Fibroblast of skin of back (primary cell): ENCODE results near the gene GSK3B.
"Not testable (repeated sequence)": the region's sequence is repeated elsewhere in the genome, so short reads cannot be mapped to it uniquely, and the experiment has no call there.

Experiments
- DNase-seq: peaks from one replicate; pipeline ENCODE4 v3.0.0-alpha.2; 2013

The GSK3B gene

DNA sequence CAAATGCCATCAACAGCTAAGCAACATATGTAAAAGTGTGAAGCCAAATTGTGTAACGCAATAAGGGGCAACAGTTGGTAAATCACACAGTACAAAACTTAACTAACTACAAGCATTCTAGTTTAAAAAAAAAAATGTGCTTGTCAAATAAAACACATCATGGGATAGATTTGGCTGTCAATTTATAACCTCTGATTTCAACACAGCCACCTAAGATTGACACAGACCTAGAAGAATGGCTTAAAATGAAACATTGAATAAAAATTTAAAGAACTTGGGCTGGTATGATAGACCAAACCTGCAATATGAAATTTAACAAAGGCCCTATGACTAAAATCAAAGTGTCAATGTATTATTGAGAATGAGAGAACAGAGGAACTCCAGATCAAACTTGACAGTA, 164.0 kb downstream of the GSK3B start:
- no peak for DNase-seq

DNA sequence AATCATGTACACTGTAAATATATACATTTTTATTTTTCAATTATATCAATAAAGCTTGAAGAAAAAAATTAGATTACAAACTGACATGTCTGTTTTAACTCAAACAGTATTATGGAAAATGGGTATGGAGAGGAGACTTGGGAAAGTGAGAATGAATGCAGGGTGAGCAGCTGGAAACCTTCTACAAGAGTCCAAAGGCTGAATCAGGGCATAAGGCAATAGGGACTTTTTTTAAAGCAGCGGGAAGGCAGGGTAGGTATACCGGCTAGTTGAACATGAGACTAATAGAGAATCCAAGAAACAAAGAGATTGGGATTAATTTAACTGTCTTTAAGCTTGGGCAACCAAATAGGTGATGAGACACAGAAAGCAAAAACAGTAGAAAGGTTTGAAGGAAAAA, 167.1 kb downstream of the GSK3B start:
- no peak for DNase-seq

DNA sequence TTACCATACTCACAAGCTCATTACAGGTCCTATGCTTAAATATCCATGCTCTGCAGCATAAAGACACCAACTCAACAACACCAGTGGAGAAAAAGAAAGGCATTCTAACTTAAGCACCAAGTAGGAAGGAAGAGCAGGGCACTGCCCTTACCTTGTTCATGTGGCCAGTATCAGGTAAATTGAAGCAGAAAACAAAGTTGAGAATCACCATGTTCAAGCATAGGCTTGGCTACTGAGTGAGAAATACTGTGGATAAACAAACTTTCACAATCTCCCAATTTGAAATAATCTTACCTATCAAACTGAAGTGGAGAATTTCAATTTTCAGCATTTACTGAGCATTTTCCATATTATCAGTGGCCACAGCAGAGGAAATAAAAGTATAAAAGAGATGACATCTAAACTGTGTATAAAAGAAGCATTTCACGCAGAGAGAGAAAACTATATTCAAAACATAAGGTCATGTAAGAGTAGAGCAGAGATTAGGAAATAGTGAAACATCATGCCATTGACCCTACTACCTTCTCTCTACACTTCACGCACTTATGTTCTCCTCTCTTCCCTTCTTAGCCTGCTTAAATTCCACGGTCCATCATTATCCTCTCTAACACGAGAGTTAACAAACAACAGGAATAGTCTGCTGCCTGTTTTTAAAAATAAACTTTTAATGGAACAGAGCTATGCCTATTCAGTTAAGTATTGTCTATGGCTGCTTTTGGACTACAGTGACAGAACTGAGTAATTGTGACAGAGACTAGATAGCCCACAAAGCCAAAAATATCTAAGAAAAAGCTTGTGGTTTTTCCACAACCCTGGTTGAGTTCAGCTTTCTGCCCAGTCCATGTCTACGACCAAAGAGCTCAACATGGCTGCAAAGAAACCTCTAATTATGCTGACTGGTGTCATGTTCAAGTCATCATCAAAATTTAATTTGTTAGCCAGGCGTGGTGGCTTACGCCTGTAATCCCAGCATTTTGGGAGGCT, 169.8 kb downstream of the GSK3B start:
- DNase-seq = no peak

DNA sequence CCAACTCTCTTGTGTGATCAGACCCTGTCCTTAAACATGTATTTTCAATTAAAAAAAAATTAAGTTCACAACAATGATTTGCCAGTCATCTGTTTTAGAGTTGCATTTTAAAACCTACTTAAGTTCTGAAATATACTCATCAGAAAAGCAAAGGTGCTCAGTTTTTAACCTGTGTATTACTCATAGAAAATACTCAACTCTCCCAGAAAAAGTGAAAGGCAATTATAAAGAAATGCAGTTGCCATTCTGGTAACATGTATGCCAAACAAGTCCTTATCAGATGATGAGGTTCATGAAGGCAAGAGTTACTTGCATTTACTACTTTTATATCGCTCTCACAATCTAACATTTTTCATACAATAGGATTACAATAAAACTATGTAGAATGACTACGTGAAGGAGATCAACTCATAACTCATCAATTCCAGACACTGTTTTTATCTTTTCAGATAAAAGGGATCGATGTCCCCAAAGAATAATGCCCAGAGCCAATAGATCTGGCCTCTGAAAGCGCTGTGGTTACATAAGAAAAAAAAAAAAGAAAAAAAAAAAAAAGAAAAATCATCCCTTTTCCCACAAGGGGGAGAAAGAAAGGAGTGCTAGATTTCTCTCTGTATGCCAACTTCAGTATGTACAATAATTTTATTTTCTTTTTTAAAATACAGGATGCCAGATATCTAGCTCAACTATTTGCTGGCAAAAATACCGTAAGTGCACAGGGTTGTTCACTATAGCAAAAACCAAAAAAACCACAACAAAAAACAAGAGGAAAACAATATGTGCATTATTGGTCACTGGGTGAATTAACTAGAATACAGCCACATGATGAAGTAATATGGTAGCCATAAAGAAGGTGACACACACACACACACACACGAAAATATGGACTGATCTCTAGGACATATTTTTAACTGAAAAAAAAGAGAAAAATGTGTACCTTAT, 175.0 kb downstream of the GSK3B start:
- no peak for DNase-seq

DNA sequence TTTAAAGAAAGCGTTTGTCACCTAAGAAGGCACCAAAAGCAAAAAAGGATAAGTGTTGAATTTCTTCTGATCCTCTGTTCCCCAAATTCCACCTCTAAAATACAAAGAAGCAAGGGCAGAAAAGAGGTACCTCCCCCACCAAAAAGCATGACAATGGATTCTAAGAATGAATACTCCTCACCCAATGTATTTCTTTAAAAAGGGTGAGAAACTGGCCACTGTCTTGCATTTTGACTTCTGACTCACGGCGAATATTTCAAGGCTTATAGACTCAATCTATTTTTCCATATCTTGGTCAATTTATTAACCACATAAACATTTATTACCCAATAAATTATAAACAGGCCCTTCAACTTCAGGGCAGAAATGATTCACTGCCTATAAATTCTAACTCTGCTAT, 181.2 kb downstream of the GSK3B start:
- peak; percentile 30 for DNase-seq

DNA sequence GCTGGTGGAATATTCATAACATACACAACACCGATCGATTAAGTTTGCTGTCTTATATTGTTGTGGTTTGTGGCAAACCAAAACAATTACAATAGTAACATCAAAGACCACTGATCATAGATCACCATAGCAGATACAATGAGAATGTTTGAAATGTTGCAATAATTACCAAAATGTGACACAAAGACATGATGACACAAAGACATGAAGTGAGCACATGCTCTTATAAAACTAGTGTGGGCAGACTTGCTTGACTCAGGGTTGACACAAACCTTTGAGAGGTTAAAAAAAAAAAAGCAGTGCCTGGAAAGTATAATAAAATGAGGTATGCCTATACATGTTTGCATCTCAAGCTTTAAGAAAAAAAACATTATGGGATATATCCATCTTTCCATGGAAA, 182.0 kb downstream of the GSK3B start:
- DNase-seq = no peak

DNA sequence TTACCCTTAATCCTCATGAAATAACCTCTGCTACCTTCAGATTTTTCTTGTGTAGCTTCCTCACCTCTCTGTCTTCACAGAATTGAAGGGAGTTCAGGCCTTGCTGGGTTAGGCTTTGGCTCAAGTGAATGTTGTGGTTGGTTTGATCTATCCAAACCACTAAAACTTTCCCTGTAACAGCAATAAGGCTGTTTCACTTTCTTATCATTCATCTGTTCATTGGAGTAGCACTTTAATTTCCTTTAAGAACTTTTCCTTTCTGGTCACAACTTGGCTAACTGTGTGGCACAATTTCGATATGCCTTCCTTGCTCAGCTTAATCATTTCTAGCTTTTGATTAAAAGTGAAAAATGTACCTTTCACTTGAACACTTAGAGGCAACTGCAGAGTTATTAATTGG, 182.5 kb downstream of the GSK3B start:
- DNase-seq = no peak

DNA sequence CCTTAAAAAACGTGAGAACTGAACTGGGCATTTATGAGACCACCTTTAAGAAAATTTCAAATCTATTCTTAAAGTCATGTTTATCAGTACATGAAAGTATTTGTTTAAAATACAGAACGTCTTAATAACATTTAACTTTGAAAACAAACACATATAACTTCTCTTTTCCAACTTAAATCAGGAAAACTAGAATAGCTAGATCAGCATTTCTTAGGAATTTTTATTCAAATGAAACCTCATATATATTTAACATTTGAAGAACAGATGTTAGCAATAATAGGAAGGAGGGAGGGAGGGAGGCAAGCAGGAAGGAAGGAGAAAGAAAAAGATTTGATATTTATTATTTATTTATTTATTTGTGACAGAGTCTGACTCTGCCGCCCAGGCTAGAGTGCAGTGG, 192.2 kb downstream of the GSK3B start:
- no peak for DNase-seq

DNA sequence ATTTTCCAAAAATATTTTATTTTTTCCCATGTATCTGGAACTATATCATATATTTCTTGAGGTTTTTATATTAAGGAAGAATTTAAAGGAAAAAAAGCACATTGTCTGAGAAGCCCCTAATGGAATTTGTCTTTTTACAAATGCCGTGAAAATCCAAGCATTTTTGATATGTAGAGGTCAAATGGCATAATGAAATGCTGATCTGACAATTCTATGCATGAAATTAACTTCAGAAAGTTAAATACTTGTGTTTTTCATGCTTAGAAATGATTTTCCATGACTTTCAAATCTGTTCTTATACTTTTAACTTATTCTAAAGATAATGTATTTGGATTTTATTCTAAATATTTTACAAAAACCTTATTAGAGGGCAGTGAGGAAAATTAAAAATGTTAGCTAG, 193.1 kb downstream of the GSK3B start:
- no peak for DNase-seq

DNA sequence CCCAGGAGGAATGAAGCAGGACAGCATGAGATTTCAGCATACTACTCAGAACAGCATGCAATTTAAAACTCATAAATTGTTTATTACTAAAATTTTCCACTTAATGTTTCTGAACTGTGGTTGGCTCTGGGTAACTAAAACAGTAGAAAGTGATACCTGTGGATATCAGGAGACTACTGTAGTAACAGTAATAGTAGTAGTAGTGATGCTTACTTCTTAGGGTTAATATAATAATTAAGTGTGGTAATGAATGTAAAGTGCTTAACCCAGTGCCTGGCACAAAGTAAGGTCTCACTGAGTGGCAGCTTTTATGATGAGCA, 195.1 kb downstream of the GSK3B start:
- DNase-seq = no peak

DNA sequence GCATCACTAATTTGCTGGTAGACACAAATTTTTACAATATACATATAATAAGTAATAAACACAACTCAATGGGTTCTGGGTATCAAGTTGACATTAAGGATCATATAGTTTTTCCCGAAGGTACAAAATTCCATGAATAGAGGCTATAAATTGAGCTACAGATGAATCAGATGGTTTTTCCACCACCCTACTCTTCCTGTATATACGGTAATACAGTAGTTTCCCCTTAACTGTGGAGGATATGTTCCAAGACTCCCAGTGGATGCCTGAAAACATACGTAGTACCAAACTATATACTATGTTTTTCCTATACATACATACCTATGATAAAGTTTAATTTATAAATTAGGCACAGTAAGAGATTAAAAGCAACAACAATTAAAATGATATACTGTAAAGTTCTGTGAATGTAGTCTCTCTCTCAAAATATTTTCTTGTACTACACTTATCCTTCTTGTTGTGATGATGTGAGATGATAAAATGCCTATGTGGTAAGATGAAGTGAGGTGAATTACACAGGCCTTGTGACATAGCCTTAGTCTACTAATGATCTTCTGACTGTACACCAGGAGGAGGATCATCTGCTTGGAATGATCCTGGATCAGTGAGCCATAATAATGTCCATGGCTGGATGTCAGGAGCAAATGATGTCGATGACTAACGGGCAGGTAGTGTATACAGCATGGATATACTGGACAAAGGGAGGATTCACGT, 195.6 kb downstream of the GSK3B start:
- DNase-seq = no peak

DNA sequence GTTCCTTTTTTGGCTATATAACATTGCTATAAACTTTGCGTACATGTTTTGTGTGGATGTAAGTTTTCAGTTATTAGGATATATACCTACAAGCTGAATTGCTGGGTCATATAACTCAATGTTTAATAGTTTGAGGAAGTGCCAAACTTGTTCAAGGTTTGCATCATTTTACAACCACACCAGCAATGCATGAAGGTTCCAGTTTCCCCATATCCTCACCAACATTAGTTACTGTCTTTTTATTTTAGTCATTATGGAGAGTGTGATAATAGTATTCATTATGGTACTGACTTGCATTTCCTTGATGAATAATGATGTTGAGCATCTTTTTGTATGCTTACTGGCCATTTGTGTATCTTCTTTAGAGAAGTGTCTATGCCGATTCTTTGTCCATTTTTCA, 200.1 kb downstream of the GSK3B start:
- no peak for DNase-seq

DNA sequence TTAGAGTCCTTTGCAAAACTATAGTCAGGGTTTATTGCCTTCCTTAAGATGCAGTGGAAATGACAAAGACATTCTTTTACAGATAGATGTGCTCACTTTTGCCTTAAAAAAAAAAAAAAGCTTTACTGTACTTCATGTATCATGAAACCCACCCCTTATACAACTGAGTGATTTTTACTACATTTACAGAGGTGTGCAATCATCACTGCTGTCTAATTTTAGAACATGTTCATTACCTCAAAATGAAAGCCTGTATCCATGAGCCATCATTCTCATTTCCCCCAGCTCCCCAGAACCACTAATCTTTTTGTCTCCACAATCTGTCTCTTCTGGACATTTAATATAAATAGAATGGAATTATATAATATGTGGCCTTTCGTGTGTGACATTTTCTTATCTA, 200.5 kb downstream of the GSK3B start:
- DNase-seq = no peak

DNA sequence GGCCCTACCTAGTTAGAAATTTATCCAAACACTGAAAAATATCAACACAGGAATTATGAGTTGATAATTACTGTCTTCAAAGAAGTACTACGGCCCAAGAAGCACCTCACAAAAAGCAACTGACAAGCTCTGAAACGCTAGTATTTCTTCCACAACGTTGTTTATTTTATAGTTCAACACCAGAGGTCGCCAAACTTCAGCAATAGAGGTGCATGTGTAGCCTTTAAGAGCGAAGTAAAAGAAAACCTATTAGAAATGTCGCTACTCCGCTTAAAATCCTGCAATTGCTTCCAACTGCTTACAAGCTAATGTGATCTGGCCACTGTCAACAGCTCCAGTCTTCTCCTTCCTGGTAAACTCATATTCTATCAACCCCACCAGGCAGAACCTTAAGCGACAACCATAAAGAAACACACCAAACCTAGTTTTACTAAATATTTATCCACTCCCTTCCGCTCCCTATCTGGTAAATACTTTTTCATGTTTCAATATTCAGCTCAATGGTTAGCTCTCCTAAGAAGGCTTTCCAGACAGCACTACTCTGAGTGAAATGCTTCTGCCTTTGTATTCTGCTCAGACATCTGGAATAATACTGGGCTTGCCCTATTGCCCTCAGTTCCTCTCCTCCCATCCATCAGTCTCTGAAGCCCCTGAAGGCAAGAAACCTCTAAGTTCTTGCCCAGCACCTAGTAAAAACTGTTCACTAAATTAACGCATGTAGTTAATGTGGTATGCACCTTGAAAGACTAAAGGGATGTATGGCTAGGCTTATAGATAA, 202.1 kb downstream of the GSK3B start:
- peak; percentile 76 for DNase-seq

DNA sequence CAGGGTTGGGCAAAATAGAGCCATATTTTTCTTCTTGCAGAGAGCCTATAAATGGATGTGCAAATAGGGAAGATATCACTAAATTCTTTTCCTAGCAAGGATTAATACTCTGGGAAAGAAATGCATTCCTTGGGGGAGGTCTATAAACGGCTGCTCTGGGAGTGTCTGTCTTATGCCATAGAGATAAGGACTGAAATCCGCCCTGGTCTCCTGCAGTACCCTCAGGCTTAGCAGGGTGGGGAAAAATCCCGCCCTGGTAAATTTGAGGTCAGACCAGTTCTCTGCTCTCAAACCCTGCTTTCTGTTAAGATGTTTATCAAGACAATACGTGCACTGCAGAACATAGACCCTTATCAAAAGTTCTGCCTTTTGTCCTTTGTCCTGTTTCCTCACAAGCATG, 205.6 kb downstream of the GSK3B start:
- not testable (repeated sequence) for DNase-seq

DNA sequence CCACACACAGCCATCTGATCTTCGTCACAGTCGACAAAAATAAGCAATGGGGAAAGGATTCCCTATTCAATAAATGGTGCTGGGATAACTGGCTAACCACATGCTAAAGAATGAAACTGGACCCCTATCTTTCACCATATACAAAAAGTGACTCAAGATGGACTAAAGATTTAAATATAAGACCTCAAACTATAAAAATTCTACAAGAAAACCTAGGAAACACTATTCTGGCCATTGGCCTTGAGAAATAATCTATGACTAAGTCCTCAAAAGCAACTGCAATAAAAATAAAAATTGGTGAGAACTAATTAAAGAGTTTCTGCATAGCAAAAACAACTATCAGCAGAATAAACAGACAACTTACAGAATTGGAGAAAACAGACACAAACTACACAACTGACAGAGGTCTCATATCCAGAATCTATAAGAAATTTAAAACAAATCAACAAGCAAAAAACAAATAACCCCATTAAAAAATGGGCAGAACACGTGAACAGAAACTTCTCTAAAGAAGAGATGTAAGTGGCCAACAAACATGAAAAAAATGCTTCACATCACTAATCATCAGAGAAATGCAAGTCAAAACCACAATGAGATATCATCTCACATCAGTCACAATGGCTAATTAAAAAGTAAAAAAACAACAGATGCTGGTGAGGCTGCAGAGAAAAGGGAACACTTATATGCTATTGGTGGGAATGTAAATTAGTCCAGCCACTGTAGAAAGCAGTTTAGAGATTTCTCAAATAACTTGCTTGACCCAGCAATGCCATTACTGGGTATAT, 208.3 kb downstream of the GSK3B start:
- DNase-seq = peak; percentile 19

DNA sequence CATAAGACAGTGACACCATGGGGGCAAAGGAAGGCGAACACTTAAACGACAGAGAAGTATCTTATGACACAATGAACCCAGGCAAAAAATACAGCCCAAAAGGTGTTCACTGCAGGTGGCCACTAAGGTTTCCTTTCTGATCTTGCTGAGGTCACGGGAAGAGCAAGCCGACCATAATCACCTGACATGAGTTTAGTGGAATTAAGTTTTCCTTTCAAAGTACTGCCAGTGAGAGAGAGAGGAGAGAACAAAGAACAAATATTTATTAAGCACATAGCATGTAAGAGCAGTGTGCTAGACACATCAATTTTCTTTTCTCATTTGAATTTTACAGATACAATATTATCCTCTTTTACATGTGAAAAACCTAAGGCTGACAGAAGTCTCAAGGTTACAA, 210.1 kb downstream of the GSK3B start:
- no peak for DNase-seq

DNA sequence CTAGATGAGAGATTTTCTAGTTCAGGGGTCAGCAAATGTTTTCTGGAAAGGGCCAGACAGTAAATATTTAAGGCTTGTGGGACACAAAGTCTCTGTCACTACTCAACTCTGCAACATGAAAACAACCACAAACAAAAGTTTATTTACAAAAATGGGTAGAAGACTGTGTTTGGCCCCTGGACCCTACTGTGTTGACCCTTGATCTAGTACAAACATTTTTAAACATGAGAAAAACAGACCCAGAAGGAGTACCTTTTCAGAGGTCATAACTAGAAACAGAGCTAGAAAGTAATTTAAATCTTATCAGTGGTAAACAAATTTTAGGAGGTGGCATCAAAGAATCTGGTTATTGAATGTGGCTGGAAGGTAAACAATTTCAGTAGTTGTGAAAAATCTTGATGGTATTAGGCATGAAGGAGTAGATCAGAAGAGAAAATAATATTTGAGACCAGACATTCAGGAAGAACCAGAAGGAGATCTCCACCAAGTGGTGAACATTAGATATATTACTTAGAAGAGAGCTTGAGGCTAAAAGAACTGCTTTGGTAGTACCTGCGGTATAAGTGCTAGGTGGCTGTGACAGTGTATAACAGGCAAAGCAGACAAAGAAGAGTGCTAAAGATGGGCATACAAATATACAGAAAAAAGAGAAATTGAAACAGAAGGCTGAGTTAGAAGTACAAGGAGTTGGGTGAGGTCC, 210.6 kb downstream of the GSK3B start:
- no peak for DNase-seq

DNA sequence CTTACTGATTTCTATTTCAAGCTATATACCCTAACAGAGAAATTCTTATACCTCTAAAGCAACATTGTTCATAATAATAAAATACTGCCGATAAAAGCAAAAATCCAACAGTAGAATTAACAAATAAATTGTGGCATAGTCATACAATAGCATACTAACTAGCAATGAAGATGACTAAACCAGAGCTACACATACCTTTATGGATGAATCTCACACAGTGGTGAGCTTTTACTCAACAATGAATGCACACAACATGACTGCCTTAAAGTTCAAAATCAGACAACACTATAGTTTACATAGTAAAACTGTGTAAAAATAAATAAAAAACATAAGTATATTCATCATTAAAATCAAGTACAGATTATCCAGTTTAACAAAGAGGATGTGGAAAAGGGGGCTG, 213.3 kb downstream of the GSK3B start:
- peak; percentile 16 for DNase-seq

DNA sequence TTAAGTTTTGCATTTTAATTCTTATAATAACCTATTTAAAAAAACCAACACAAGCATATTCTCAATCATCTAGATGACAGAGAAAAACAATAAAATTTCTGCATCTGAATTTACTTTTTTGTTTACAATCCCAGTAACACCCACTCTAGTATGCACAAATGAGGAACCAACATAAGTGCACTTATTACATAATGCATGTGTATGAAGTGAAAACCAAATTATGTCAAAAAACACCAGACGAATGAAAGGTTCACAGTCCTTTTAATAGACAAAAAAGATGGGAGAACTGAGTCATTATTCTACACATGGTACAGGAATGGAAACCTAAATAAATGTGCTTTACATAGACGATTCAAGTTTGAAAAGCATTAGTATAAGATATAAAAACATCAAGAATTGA, 220.6 kb downstream of the GSK3B start:
- DNase-seq = no peak

DNA sequence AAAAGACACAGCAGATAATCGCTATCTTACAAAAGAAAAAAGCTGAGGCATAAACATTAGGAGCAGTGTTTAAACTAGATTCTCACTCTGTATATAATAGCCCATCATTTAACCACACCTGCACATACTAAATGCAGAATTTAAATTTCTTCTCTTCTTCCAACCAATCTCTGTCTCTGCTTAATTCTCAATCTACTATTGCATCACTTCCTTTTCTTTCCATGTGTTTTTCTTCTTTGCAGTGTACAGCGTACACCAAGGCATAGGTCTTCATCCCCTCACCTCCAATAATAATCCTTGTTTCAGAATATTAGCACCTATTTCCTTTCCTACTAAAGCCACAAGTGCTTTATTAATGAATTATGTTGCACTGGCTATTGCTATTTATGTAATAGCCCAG, 221.5 kb downstream of the GSK3B start:
- DNase-seq = no peak
